Measurements from ENCODE around the gene SDS.

Gene SDS

GRCh38 chr12:113403435-113404415, at the start of gene SDS:
Gene SDS, minus strand, starts transcription at chr12:113403887. Its CDS starts 4,179 bp downstream, at chr12:113399708.
- no peak for DNase-seq

GRCh38 chr12:113453330-113453729, 49.6 kb upstream of the SDS start:
- no peak for DNase-seq

GRCh38 chr12:113452458-113452857, 48.8 kb upstream of the SDS start:
- DNase-seq = no peak

GRCh38 chr12:113449839-113450238, 46.2 kb upstream of the SDS start:
- no peak for DNase-seq

- no peak for DNase-seq
Measured at GRCh38 chr12:113449299-113449698, 45.6 kb upstream of the SDS start.

GRCh38 chr12:113448873-113449272, 45.2 kb upstream of the SDS start:
- no peak for DNase-seq

- no peak for DNase-seq
Measured at GRCh38 chr12:113445544-113446171, 42.0 kb upstream of the SDS start.

GRCh38 chr12:113443030-113443539, 39.4 kb upstream of the SDS start:
- DNase-seq = no peak

GRCh38 chr12:113440947-113441782, 37.5 kb upstream of the SDS start:
- DNase-seq = no peak

- DNase-seq = no peak
Measured at GRCh38 chr12:113440336-113440735, 36.6 kb upstream of the SDS start.

GRCh38 chr12:113439606-113440030, 35.9 kb upstream of the SDS start:
- DNase-seq = no peak

GRCh38 chr12:113439301-113439597, 35.6 kb upstream of the SDS start:
- no peak for DNase-seq

- DNase-seq = no peak
Measured at GRCh38 chr12:113438523-113439300, 35.0 kb upstream of the SDS start.

- no peak for DNase-seq
Measured at GRCh38 chr12:113437729-113438100, 34.0 kb upstream of the SDS start.

GRCh38 chr12:113436993-113437728, 33.5 kb upstream of the SDS start:
- no peak for DNase-seq

- no peak for DNase-seq
Measured at GRCh38 chr12:113436586-113436985, 32.9 kb upstream of the SDS start.

GRCh38 chr12:113435367-113435766, 31.7 kb upstream of the SDS start:
- DNase-seq = no peak

GRCh38 chr12:113432986-113433385, 29.3 kb upstream of the SDS start:
- DNase-seq = no peak

GRCh38 chr12:113428482-113428881, 24.8 kb upstream of the SDS start:
- no peak for DNase-seq

GRCh38 chr12:113427882-113428281, 24.2 kb upstream of the SDS start:
- DNase-seq = no peak

GRCh38 chr12:113425960-113426453, 22.3 kb upstream of the SDS start:
- no peak for DNase-seq
